Vagina (tissue), 2 donors: ENCODE data around the gene CAV1. TPM values are rescaled to one million over a fixed set of nuclear protein-coding genes. Genes with fewer than 3 reads are reported as not detected.

Experiments
- DNase-seq, 2 donors: peaks; one replicate each; pipeline ENCODE4 v3.0.0-alpha.2; 2017; ENCODE audit errors: extremely low spot score in 2 of 2
- H3K27ac ChIP-seq: fragments of 200-600 bp; sonication (generic); one replicate; pipeline ENCODE4 v1.5.1; 2019
- H3K27me3 ChIP-seq: fragments of 200-600 bp; sonication (generic); one replicate; pipeline ENCODE4 v1.5.1; 2019
- H3K36me3 ChIP-seq, 2 donors: fragments of 200-600 bp; sonication (generic); one replicate each; pipeline ENCODE4 v1.5.1; 2017 to 2019
- H3K4me1 ChIP-seq: fragments of 200-600 bp; sonication (generic); one replicate; pipeline ENCODE4 v1.5.1; 2019
- H3K4me3 ChIP-seq, 2 donors: fragments of 200-600 bp; sonication (generic); 1 replicate in 1 of 2; 2 replicates in 1 of 2; pipeline ENCODE4 v1.5.1; 2016 to 2019
- H3K9me3 ChIP-seq: fragments of 200-600 bp; sonication (generic); one replicate; pipeline ENCODE4 v1.5.1; 2019
- POLR2A ChIP-seq, 2 donors: fragments of 450-650 bp; IDR thresholded peaks; one replicate each; pipeline ENCODE4 v1.6.1; 2017; ENCODE audit warnings: antibody characterized with exemption in 2 of 2, mild to moderate bottlenecking in 2 of 2, moderate library complexity in 2 of 2
- POLR2AphosphoS5 ChIP-seq, 2 donors: sonication (generic); formaldehyde crosslinking; IDR thresholded peaks; one replicate each; pipeline ENCODE4 v1.9.0; 2017; ENCODE audit warnings: antibody characterized with exemption in 2 of 2, mild to moderate bottlenecking in 2 of 2, low read depth in 1 of 2; ENCODE audit not compliant: insufficient read depth in 1 of 2
- intact Hi-C: fragments of 100-400 bp; cut with DNase I; formaldehyde crosslinking; loops from one replicate; pipeline ENCODE4 v1.15.1; 2023
- total RNA-seq: library from RNA; depleted of rRNA; stranded (reverse); fragments of >200 nt; gene quantifications from one replicate; pipeline ENCODE4 v1.2.3, GENCODE V29; 2016
- TF ChIP-seq, protein P1 (sequence below), 3 experiments: fragments of 450-650 bp in 2 of 3; fragments of 200-600 bp in 1 of 3; sonication (generic) in 1 of 3; IDR thresholded peaks; one replicate each; pipeline ENCODE4 v1.5.1; 2017 to 2019; ENCODE audit warnings: antibody characterized with exemption in 3 of 3, mild to moderate bottlenecking in 2 of 3, moderate library complexity in 2 of 3

Gene CAV1
- total RNA-seq, 1 donor from 2014 or later, result 162 TPM

DNA sequence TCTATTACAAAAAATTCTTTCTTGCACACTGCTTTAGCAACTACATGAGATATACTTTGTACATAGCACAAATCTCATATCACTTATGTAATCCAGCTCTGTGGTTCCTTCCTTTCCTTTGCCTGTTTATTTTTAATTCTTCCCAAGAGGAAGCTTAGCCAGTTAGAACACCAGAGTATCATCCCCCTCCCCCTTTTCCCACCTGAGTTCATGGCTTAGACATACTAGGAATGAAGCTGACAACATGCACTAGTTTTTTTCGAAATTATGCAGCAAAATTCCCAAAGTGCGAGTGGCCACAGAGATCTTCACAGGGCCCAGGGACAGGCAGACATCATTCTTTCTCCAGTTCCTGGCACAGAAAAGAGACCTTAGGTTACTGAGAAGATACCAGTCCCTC lies 17.8 kb downstream of the CAV1 start:
- peaks cover 79% of the 10 kb centered on the region for H3K4me1 ChIP-seq
- no peak for DNase-seq

GRCh38 chr7:116543664-116544063 lies 18.8 kb downstream of the CAV1 start:
- H3K36me3 ChIP-seq, result peaks cover 0 to 12% of the 10 kb centered on the region in 2 donors
- H3K9me3 ChIP-seq, result no peaks in the 10 kb centered on the region
- TF ChIP-seq, protein P1, sequence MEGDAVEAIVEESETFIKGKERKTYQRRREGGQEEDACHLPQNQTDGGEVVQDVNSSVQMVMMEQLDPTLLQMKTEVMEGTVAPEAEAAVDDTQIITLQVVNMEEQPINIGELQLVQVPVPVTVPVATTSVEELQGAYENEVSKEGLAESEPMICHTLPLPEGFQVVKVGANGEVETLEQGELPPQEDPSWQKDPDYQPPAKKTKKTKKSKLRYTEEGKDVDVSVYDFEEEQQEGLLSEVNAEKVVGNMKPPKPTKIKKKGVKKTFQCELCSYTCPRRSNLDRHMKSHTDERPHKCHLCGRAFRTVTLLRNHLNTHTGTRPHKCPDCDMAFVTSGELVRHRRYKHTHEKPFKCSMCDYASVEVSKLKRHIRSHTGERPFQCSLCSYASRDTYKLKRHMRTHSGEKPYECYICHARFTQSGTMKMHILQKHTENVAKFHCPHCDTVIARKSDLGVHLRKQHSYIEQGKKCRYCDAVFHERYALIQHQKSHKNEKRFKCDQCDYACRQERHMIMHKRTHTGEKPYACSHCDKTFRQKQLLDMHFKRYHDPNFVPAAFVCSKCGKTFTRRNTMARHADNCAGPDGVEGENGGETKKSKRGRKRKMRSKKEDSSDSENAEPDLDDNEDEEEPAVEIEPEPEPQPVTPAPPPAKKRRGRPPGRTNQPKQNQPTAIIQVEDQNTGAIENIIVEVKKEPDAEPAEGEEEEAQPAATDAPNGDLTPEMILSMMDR (IDR thresholded peaks at IDR 0.05), result no peak
- TF ChIP-seq POLR2A (IDR thresholded peaks at IDR 0.05), result no peak
- H3K27me3 ChIP-seq, result no peaks in the 10 kb centered on the region
- H3K4me1 ChIP-seq, result peaks cover 80% of the 10 kb centered on the region
- H3K4me3 ChIP-seq, result no peak overlapping the region
- DNase-seq, result no peak
- H3K27ac ChIP-seq, result peak overlapping the region; percentile 25
- intact Hi-C loops, result no loop called here

More for the DNA sequence above, 17.8 kb downstream of the CAV1 start:
- TF ChIP-seq POLR2A (IDR thresholded peaks at IDR 0.05), result no peak
- TF ChIP-seq, protein P1 (IDR thresholded peaks at IDR 0.05), result no peak
- TF ChIP-seq POLR2AphosphoS5 (IDR thresholded peaks at IDR 0.05; ENCODE audit: insufficient read depth in 1 of 2, low read depth in 1 of 2), result no peak
- Histone ChIP-seq H3K27ac (peak overlapping the region; percentile 38), H3K36me3 (peaks cover 0 to 14% of the 10 kb centered on the region in 2 donors), H3K9me3 (no peaks in the 10 kb centered on the region), H3K27me3 (no peaks in the 10 kb centered on the region), H3K4me3 (no peak overlapping the region)
- intact Hi-C loops, result no loop called here

- peaks cover 0 to 10% of the 10 kb centered on the region in 2 donors for H3K36me3 ChIP-seq
- intact Hi-C loops, result no loop called here
- no peaks in the 10 kb centered on the region for H3K9me3 ChIP-seq
- TF ChIP-seq POLR2A (IDR thresholded peaks at IDR 0.05), result no peak
- TF ChIP-seq, protein P1 (IDR thresholded peaks at IDR 0.05), result no peak
- no peak for TF ChIP-seq POLR2AphosphoS5 (IDR thresholded peaks at IDR 0.05; ENCODE audit: insufficient read depth in 1 of 2, low read depth in 1 of 2)
- H3K27ac ChIP-seq, result peak overlapping the region; percentile 25
- no peak overlapping the region for H3K4me3 ChIP-seq
- H3K4me1 ChIP-seq, result peaks cover 77% of the 10 kb centered on the region
- no peak for DNase-seq
- no peaks in the 10 kb centered on the region for H3K27me3 ChIP-seq
Measured at GRCh38 chr7:116544487-116544886, 19.7 kb downstream of the CAV1 start.

DNA sequence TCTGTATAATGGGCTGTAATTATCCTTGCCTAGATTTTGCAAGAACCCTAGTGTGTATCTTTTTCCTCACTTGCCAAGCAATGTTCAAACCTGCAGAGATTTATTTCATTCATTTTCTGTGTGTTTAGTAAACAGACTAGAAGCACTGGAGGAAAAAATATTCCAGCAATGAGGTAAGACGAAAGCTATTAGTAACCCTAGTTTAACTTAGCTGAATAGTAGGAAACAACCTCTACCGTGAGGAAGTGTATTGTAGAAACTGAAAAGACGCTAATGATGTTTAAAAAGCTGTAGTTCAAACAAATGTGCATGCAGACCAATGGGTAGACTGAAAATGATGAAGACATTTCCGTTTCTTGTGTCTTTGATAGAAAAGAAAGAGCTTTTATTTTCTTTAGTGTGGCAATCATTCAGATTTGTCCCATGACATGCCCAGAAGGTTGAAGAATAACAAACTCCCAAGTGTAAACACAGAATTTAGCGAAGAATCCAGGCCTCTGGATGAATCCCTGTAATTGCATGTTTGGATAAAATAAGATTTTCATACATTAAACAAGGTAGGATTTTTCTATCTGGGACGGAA lies 20.7 kb downstream of the CAV1 start:
- Histone ChIP-seq H3K27me3 (no peaks in the 10 kb centered on the region), H3K9me3 (no peaks in the 10 kb centered on the region), H3K36me3 (peaks cover 0 to 10% of the 10 kb centered on the region in 2 donors), H3K4me3 (no peak overlapping the region), H3K27ac (peak overlapping the region; percentile 12), H3K4me1 (peaks cover 76% of the 10 kb centered on the region)
- intact Hi-C loops, result no loop called here
- DNase-seq, result no peak
- TF ChIP-seq POLR2AphosphoS5 (IDR thresholded peaks at IDR 0.05; ENCODE audit: insufficient read depth in 1 of 2, low read depth in 1 of 2), result no peak
- TF ChIP-seq, protein P1 (IDR thresholded peaks at IDR 0.05), result no peak
- no peak for TF ChIP-seq POLR2A (IDR thresholded peaks at IDR 0.05)

DNA sequence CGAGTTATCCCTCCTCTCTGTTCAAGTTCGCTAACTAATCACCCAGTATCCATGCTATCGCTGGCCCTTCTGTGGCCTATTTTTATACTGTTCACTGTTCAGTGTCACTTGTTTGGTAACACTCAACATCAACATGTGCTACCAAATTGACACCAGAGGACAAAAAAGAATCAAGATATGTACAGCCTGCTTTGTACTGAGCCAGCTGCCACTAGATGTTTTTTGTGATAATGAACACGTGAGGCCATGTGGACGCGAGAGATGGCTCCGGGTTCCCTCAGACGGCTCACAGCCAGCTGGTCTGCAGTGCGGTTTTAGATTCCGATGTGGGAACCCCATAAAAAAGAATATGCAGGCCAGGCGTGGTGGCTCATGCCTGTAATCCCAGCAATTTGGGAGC lies 21.2 kb downstream of the CAV1 start:
- Histone ChIP-seq H3K27me3 (no peaks in the 10 kb centered on the region), H3K4me3 (no peak overlapping the region), H3K36me3 (peaks cover 0 to 10% of the 10 kb centered on the region in 2 donors), H3K27ac (peak overlapping the region; percentile 12), H3K4me1 (peaks cover 76% of the 10 kb centered on the region), H3K9me3 (no peaks in the 10 kb centered on the region)
- intact Hi-C loops, result no loop called here
- no peak for DNase-seq
- TF ChIP-seq POLR2A (IDR thresholded peaks at IDR 0.05), result no peak
- no peak for TF ChIP-seq POLR2AphosphoS5 (IDR thresholded peaks at IDR 0.05; ENCODE audit: insufficient read depth in 1 of 2, low read depth in 1 of 2)
- TF ChIP-seq, protein P1 (IDR thresholded peaks at IDR 0.05), result no peak
